Ovary (tissue), 3 donors: ENCODE measurements around the gene LYRM4.

ENCODE experiments used
- CTCF ChIP-seq, 3 donors: fragments of 450-650 bp in 2 of 3; fragments of 200-600 bp in 1 of 3; IDR thresholded peaks; one replicate each; pipeline versions ENCODE4 v1.5.1 to v1.8.0; 2016 to 2022; ENCODE audit warnings: antibody characterized with exemption in 3 of 3, mild to moderate bottlenecking in 1 of 3
- EP300 ChIP-seq: sonication (generic); formaldehyde crosslinking; IDR thresholded peaks from one replicate; pipeline ENCODE4 v1.6.1; 2017; ENCODE audit warnings: antibody characterized with exemption
- POLR2A ChIP-seq: fragments of 450-650 bp; IDR thresholded peaks from one replicate; pipeline ENCODE4 v1.6.1; 2017; ENCODE audit warnings: antibody characterized with exemption, mild to moderate bottlenecking, moderate library complexity
- donor health status: DM: no; HTN: no; CAD: no.

GRCh38 chr6:5113096-5113495, 147.7 kb downstream of the LYRM4 start:
- no peak for TF ChIP-seq CTCF (IDR thresholded peaks at IDR 0.05)
- no peak for TF ChIP-seq POLR2A
- no peak for TF ChIP-seq EP300
